ENCODE results near the gene DUSP3. TPM values are rescaled to one million over a fixed set of nuclear protein-coding genes. Genes with fewer than 3 reads are reported as not detected.

DUSP3 gene
- total RNA-seq, 4 donors from 2014 or later: 130 to 182 (median 158) TPM

- H3K9me3 ChIP-seq: no peaks in the 10 kb centered on the region
- H3K27me3 ChIP-seq: no peaks in the 10 kb centered on the region
- WGBS: 50% methylated on average over 7 of the region's 7 CpGs
- no peak for DNase-seq (ENCODE audit: extremely low spot score)
- no peak overlapping the region for H3K4me3 ChIP-seq
- TF ChIP-seq CTCF (IDR thresholded peaks at IDR 0.05): peak; percentile 73 to 91 (median 78)
- TF ChIP-seq EP300 (IDR thresholded peaks at IDR 0.05): no peak
- TF ChIP-seq POLR2AphosphoS5 (IDR thresholded peaks at IDR 0.05): peak in 1 of 2 donors; percentile 5
- intact Hi-C loops (cut with DNase I): no loop called here
- H3K4me1 ChIP-seq: peaks cover 7 to 25% (median 17%) of the 10 kb centered on the region in 4 donors
- H3K36me3 ChIP-seq: peaks cover 23 to 57% (median 46%) of the 10 kb centered on the region in 4 donors
- H3K27ac ChIP-seq (replicated peaks in 1 of 4): peak overlapping the region in 1 of 4 donors; percentile 9
Observed at GRCh38 chr17:43766413-43767052, 12.2 kb downstream of the DUSP3 start.

GRCh38 chr17:43760254-43760852, 18.4 kb downstream of the DUSP3 start:
- H3K27ac ChIP-seq (replicated peaks in 1 of 4): peak overlapping the region in 1 of 4 donors; percentile 24
- 0% methylated on average over 10 of the region's 10 CpGs for WGBS
- intact Hi-C loops (cut with DNase I): loop anchor here (1.0 to 5.0 kb wide), 2 partner anchors 66 to 183 kb away; no protein-coding TSS in a partner anchor

GRCh38 chr17:43759836-43760235, 18.9 kb downstream of the DUSP3 start:
- H3K27me3 ChIP-seq: peaks cover 0 to 42% (median 12%) of the 10 kb centered on the region in 4 donors
- intact Hi-C loops (cut with DNase I): loop anchor here (1.0 to 5.0 kb wide), 2 partner anchors 66 to 183 kb away; no protein-coding TSS in a partner anchor
- no peaks in the 10 kb centered on the region for H3K9me3 ChIP-seq
- H3K36me3 ChIP-seq: no peaks in the 10 kb centered on the region
- no peak overlapping the region for H3K4me3 ChIP-seq
- no peak for DNase-seq (ENCODE audit: extremely low spot score)
- H3K4me1 ChIP-seq: peaks cover 9 to 26% (median 20%) of the 10 kb centered on the region in 4 donors
- no peak overlapping the region for H3K27ac ChIP-seq (replicated peaks in 1 of 4)
- 68% methylated on average over 7 of the region's 7 CpGs for WGBS
- no peak for TF ChIP-seq EP300 (IDR thresholded peaks at IDR 0.05)
- no peak for TF ChIP-seq CTCF (IDR thresholded peaks at IDR 0.05)
- no peak for TF ChIP-seq POLR2AphosphoS5 (IDR thresholded peaks at IDR 0.05)
- TF ChIP-seq POLR2A (IDR thresholded peaks at IDR 0.05; ENCODE audit: low read depth): no peak

More at GRCh38 chr17:43760254-43760852, 18.4 kb downstream of the DUSP3 start:
- Histone ChIP-seq H3K9me3 (no peaks in the 10 kb centered on the region), H3K4me3 (no peak overlapping the region), H3K36me3 (peaks cover 0 to 3% (median 1%) of the 10 kb centered on the region in 4 donors), H3K4me1 (peaks cover 4 to 22% (median 15%) of the 10 kb centered on the region in 4 donors), H3K27me3 (peaks cover 0 to 37% (median 6%) of the 10 kb centered on the region in 4 donors)
- peak; percentile 97 for DNase-seq (ENCODE audit: extremely low spot score)
- TF ChIP-seq POLR2A (IDR thresholded peaks at IDR 0.05; ENCODE audit: low read depth) (no peak), CTCF (IDR thresholded peaks at IDR 0.05) (peak in 2 of 3 experiments; percentile 97 to 100), POLR2AphosphoS5 (IDR thresholded peaks at IDR 0.05) (peak in 1 of 2 donors; percentile 75)

GRCh38 chr17:43758497-43759174, 20.1 kb downstream of the DUSP3 start, which contains the start of gene SOST:
Gene SOST, minus strand, starts transcription at chr17:43758791. Its CDS starts 50 bp downstream, at chr17:43758741.
- DNase-seq (ENCODE audit: extremely low spot score): no peak
- peaks cover 9 to 17% (median 17%) of the 10 kb centered on the region in 4 donors for H3K4me1 ChIP-seq
- 93% methylated on average over 16 of the region's 24 CpGs for WGBS
- no peak within 1 kb of the TSS for H3K27ac ChIP-seq (replicated peaks in 1 of 4)
- peaks cover 0 to 52% (median 12%) of the 10 kb centered on the region in 4 donors for H3K27me3 ChIP-seq
- H3K9me3 ChIP-seq: no peaks in the 10 kb centered on the region
- TF ChIP-seq EP300 (IDR thresholded peaks at IDR 0.05) (no peak), POLR2A (IDR thresholded peaks at IDR 0.05; ENCODE audit: low read depth) (no peak), CTCF (IDR thresholded peaks at IDR 0.05) (no peak), POLR2AphosphoS5 (IDR thresholded peaks at IDR 0.05) (no peak)
- intact Hi-C loops (cut with DNase I): no loop called here
- H3K4me3 ChIP-seq: no peak within 1 kb of the TSS
- H3K36me3 ChIP-seq: no peaks in the 10 kb centered on the region

Data from esophagus muscularis mucosa (tissue), 4 donors.